Middle frontal gyrus (tissue), 1 donor: ENCODE results near the gene SF3A1.

Experiments
- DNase-seq: peaks from one replicate; pipeline ENCODE4 v3.0.0-alpha.2; 2015; ENCODE audit warnings: low spot score; ENCODE audit errors: extremely low spot score

Gene SF3A1

GRCh38 chr22:30325065-30325720 is 31.5 kb downstream of the SF3A1 start:
- no peak for DNase-seq

GRCh38 chr22:30324014-30324730 is 32.5 kb downstream of the SF3A1 start:
- no peak for DNase-seq

- no peak for DNase-seq
Measured at GRCh38 chr22:30323246-30323645, 33.4 kb downstream of the SF3A1 start.

DNA sequence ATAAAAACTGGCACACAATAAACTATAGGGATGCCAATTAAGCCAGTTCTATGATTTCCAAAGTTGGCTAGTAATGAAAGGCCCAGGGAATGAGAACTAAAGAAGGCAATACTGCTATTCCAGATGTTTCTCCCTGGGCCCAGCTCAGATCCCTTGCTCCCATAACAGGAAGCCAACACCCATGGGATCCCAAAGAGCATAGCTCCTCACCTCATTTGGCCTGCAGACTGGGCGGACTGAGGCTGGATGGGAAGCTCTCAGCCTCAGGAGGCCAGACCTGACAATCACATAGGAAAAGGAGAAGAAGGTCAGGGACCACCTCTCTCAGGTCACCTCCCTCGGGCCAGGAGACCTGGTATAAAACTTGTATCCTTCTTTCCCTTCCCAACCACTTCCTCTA is 35.2 kb downstream of the SF3A1 start:
- DNase-seq = no peak

DNA sequence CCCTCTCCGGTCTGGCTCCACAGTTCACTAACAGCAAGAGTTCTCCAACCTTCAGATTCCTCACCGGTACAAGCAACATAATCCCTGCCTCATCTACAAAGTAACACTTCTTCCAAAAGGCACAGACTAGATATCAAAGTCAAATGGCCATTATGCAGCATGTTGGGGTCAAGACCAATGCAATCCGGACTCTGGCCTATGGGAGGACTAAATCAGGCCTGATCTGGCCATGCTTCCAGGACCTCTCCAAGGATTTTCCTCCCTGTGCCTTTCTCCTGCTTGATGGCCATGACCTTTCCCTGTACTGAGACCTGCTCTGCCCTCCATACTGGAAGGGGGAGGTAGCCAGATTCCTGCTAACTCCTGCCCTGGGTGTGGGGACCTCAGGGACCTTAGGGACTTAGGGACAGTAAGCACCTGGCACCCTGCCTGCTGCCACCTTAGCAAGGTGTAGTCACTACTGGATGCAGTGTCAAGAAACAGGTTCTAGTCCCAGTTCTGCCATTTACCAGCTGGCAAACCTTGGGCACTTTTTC is 36.6 kb downstream of the SF3A1 start:
- no peak for DNase-seq

DNA sequence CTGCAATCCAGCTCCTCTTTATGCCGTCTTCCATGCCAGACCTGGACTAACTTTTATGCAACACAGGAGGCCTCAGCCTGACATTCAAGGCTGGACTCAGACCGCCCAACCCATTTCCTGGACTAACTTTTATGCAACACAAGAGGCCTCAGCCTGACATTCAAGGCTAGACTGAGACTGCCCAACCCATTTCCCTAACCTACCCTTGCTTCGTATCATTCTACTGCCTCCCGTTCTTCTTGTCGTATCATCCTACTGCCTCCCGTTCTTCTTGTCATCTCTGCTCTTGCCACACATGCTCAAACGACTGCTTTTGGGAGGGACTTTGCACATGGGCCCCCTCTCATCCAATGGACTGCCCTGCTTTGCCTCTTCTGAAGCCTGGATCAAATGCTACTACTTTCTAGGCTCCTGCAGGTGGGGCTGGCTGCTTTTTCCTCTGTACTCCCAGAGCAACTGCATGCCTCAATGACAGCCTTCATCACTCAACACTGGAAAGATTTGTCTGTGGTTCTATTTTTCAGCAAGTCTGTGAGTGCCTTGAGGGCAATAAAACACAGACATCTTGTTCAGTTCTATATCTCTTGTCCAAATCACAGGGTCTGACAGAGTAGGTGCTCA is 37.8 kb downstream of the SF3A1 start:
- DNase-seq = no peak

- no peak for DNase-seq
Measured at GRCh38 chr22:30317778-30318177, 38.9 kb downstream of the SF3A1 start.

- no peak for DNase-seq
Measured at GRCh38 chr22:30315962-30316576, 40.6 kb downstream of the SF3A1 start.

- no peak for DNase-seq
Measured at GRCh38 chr22:30314915-30315314, 41.8 kb downstream of the SF3A1 start.

DNA sequence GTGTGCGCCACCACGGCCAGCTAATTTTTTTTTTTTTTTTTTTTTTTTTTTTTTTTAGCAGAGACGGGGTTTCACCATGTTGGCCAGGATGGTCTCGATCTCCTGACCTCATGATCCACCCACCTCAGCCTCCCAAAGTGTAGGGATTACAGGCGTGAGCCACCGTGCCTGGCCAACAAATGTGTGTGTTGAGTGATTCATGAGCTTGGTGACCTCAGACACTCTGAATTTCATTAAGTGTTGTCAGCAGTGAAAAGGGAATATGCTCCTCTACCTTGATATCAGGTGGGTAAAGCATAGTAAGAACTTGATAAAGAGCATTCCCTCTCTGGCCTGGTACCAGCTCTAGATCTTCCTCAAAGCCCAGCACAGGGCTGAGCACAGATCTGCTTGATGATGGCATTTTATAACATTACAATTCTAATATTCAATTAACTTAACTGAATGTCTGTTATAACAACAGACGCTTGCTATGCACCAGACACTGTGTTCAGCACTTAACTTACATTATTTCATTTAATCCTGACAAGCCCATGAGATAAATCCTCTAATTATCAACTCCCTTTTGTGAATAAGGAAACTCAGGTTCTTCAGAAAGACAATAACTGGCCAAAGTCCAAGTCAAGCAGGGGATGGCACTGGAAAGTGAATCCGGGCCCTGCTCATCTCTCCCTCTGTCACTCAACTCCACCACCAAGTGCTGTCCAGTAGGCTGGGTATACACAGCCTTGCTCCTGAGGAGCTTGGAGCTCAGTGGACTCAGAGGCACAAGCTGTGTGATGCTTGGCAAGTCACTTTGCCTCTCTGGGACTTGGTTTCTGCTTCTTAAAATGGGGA is 42.9 kb downstream of the SF3A1 start:
- DNase-seq = no peak

GRCh38 chr22:30312053-30312452 is 44.6 kb downstream of the SF3A1 start:
- DNase-seq = no peak

DNA sequence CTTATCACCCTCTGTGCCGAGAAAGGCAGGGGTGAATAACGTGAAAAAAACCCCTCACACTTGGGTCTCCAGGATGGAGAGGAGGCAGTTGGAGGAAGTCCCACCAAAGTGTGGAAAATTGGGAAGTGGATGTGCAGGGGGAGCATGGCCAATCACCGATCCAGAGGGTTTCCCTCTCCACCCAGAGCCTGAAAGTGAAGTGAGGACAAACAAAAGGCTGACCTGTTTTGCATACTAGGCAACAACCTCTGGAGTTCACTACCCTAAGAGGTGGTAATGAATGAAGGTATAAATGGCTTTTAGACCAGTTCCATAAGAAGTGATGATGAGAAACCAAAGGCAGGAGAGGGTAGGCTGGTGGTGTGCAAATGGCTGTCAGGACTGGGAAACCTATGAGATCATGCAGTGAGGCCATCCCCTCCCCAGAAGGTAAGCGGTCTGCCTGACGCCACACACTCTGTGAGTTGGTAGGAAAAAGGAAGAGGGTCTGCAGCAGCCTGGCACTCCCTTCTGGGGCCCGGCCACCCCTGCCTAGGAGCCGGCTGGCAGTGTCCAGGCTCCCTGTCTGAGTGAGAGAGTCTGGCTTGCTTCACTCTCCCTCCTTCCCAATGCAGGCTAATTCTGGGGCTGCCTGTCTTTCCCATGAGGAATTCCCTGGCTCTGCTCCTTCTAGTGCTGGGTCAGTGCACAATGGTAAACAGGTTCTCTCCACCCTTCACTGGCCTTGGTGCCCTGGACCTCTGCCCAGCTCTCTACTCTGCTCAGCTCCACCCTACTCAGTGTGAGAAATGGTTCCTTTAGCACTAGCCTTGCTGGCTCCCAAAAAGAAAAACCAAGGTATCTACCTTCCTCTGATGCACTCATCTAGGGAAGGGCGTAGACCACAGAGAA is 45.6 kb downstream of the SF3A1 start:
- DNase-seq = no peak

DNA sequence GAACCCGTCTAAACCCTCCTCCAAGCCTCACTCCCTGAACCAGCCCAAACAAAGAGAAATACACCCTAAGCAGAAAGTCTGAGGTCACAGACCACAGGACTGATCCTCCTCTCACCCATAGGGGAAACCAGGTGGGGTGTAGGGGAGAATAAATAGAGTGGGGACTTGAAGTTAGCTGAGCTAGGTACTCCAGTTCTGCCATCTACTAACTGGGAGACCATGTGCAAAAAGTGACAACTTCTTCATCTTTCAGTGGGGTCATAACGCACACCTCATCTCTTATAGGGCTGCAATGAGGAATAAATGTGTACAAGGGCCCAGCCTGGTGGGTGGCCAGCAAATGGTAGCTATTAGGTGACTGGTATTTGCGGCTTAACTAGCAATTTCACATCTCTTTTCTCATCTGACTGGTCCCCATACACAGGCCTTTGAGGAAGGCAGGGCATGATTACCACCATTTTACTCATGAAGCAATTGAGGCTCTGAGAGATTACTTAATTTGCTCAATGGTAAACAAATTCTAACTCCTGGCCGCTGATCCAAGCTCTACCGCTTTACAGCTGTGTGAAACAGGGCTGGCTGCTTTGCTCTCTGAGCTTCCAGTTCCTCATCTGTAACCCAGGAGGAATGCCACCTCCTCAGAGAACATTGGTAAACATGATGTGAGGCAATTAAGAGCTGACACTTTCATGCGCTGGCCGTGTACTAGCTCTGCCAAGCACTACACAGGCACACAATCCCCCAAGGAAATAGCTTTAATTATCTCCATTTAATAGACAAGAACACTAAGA is 46.5 kb downstream of the SF3A1 start:
- no peak for DNase-seq

- no peak for DNase-seq
Measured at GRCh38 chr22:30308518-30309230, 48.0 kb downstream of the SF3A1 start.

GRCh38 chr22:30308093-30308492 is 48.6 kb downstream of the SF3A1 start:
- DNase-seq = no peak

- no peak for DNase-seq
Measured at GRCh38 chr22:30307041-30307574, 49.6 kb downstream of the SF3A1 start.

DNA sequence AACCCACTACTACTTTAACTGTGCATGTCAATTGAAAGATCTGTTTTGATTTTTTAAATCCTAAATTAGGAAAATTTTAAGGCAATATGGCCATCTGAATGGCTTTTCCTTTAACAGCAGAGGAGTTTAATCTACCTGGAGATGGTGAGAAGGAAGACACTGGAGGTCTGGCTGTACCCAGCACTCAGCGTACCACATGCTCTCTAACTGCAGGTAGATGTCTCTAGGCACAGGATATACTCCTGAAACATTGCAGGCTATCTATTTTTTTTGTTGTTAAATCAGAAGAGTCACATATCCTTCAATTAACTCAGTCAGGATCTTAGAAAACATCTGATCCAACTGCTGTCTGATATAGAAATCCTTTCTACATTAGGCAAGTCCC is 50.1 kb downstream of the SF3A1 start:
- DNase-seq = no peak

- DNase-seq = no peak
Measured at GRCh38 chr22:30305906-30306626, 50.6 kb downstream of the SF3A1 start.
